HG03045 (cell line): ENCODE measurements around the gene PPIP5K2.
A peak's percentile ranks its signal among the peaks of the same experiment; 100 is the strongest.
"Not testable (repeated sequence)": the region's sequence is repeated elsewhere in the genome, so short reads cannot be mapped to it uniquely, and the experiment has no call there.

Experiments
- ATAC-seq: cut with Tn5 transposase; IDR thresholded peaks from one replicate; pipeline ENCODE4 v1.9.1; 2021; ENCODE audit warnings: mild to moderate bottlenecking, moderate library complexity; ENCODE audit not compliant: unreplicated experiment

PPIP5K2 gene

DNA sequence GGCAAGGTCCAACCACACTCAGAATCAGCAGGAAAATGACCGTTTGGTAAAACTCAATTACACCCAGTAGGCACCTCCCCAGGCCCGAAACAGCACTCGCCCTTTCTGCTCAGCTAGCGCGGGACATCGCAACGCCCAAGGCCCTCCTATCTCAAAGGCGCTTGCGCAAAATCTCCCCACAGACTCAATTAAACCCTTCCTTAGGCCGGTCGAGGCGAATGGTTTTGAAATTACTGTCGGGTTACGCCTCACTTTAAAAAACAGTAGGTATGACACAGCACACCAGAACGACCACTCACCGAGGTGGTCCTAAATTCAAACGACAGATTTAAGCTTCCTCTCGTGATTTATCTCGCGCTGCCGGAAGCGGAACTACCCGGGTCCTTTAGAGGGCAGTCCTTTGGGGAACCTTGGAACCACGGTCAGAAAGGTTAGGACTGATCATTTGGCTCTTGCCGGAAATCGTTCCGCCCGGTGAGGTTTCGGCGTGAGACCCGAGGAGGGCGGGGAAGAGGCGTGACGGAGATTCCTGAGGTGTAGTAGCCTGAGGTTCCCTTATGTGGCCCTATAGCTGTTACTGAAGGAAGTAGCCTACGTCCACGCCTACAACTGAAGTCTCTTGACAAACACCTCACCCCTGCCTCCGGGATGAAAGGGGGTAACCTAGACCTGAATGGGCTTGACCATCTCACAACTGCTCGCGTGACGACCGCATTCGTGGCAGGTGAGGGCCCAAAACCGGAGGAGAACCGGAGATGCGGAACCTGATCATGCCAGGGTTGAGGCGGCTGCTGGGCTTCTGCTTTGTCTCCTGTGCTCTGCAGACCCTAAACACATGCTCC lies at the start of gene PPIP5K2, which contains the start of gene GIN1:
Gene PPIP5K2 (plus strand): TSS at position 537 of the 842 bp plus-strand sequence. CDS start 9,289 bp downstream, outside the sequence.
Gene GIN1 (minus strand): TSS at position 374 of the 842 bp plus-strand sequence. CDS start 11,431 bp downstream, outside the sequence.
- ATAC-seq, result peak; percentile 95

DNA sequence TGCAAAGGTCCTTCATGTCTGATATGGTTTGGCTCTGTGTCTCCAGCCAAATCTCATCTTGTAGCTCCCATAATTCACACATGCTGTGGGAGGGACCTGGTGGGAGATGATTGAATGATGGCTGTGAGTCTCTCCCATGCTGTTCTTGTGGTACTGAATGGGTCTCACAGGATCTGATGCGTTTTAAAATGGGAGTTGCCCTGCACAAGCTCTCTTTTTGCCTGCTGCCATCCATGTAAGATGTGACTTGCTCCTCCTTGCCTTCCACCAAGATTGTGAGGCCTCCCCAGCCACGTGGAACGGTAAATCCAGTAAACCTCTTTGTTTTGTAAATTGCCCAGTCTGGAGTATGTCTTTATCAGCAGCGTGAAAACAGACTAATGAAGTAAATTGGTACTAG lies 46.6 kb upstream of the PPIP5K2 start:
- not testable (repeated sequence) for ATAC-seq

DNA sequence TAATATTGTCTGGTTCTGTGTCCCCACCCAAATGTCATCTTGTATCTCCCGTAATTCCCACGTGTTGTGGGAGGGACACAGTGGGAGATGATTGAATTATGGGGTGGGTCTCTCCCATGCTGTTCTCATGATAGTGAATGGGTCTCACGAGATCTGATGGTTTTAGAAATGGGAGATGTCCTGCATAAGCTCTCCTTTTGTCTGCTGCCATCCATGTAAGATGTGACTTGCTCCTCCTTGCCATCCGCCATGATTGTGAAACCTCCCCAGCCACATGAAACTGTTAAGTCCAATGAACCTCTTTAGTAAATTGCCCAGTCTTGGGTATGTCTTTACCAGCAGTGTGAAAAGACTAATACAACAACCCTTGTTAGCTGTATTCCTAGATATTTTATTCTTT lies 44.7 kb upstream of the PPIP5K2 start:
- no peak for ATAC-seq

DNA sequence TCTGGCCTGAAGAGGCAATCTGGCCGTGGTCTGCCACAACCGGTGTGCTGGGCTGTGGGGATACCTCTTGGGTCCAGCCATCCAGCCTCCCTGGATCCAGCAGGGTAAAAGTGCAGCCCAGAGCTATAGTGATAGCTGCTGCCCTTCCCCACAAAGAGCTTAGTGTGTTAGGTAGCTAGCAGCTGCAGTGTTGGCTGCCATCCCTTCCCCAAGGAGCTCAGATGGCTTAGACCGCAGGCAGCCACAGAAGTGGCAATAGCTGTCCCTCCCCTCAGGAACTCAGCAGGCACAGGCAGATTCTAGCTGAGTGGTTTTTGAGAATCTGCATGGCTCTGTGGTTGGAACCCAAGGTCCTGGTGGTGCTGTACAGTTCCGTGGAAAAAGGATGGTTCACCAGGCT lies 40.3 kb upstream of the PPIP5K2 start:
- no peak for ATAC-seq

DNA sequence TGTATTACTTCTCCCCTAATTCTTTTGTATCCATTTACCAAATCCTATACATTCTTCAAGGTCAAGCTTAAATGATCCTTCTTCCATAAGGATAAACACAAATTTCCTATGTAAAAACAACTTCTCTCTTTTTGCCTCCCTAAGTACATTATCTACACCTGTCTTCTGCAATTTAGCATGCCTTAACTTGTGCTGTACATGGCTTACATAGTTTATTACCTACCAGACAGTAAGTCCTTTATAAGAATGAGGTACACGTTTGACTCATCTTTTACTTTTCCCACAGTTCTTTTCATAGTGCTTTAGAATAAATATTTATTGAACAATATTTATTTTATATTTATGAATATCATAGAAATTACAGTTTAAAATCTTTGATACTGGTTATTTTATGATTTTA lies 33.6 kb upstream of the PPIP5K2 start:
- ATAC-seq, result no peak

DNA sequence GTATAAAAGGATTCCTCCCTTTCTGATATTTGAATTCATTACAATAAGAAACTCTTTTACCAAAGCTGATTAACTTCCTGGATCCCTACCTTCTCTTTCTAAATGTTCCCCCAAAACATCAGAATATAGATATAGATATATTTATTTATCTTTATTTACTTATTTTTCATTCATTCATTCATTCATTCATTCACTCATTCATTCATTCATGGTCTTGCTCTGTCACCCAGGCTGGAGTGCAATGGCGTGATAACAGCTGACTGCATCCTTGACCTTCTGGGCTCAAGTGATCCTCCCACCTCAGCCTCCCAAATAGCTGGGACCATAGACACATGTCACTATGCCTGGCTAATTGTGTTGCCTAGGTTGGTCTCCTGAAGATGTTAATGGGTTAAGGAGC lies 30.8 kb upstream of the PPIP5K2 start:
- ATAC-seq, result no peak

DNA sequence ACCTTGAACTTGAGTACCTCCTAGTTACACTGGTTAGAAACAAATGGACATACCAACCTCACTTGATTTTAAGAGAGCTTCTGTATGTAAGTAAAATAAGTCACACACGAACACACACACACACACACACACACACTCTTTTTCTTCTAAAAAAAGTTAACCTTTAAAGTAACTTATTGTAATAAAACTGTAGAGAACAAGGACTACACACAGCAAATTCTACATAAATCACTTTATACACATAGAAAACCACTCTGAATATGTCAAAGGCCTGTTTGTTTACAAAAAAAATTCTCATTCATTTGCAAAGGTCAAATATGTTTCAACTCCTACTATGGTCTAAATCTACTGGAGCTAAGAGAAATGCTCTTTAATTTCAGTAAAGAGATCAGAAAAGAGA lies 29.3 kb upstream of the PPIP5K2 start:
- no peak for ATAC-seq

DNA sequence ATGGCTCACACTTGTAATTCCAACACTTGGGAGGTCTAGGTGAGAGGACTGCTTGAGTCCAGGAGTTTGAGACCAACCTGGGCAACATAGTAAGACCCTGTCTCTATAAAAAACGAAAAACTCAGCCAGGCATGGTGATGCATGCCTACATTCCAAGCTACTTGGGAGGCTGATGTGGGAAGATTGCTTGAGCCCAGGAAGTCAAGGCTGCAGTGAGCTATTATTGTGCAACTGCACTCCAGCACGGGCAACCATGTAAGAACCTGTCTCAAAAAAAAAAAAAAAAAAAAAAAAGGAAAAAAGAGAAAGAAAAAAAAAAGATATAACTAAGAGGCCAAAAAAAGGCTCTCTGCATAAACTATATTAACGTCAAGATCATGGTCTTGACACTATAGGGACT lies 27.4 kb upstream of the PPIP5K2 start:
- no peak for ATAC-seq

DNA sequence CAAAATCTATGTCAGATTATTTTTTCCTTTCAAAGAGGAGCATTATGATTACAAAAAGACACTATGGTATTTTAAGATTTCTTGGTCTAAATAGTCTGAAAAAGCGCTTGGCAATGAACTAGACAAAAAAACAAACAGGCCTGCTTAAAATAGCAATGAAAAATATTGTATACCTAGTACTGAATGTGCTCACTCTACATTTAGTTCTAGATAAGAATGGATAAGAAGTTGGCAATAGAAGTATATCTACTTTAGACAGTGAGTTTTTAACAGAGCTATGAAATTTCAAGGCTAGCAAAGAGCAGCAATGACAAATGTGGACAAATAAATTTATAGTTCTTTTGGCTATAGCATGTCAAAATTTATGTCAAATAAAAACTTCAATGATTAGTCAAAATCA lies 26.4 kb upstream of the PPIP5K2 start:
- no peak for ATAC-seq

DNA sequence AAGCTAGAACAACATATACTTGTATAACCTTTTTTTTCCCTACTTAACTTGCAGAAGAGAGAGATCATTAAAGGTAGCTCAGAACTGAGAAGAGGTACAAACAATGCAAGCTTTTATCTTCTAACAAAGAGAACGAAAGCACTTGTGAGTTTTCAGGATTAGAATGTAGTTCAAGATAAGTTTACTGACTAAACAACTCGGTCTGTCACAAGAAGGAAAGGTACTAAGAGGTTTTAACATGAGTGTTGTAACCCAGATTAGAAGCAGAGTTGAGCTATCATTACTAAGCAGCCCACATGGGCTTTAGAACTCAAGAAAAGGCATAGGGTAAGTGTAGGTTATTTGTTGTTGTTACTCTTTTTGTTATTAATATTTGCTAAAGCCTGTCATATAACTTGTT lies 25.4 kb upstream of the PPIP5K2 start:
- ATAC-seq, result no peak

DNA sequence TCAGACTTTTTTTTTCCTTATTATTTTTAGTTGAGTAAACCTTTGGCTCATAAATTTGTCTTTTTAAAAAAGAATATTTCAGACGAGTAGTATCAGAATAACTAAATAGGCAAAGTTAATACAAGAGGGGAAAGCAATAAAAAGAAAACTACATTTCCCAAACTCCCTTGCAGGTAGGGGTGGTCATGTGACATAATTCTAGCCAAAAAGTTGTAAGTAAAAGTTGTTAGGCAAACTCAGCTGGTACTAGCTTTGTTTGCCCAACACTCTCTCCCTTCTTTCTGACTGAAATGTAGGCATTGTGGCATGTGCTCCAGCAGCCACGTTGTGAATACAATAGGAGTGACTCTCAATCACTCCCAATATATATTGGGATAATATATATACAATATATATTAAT lies 21.1 kb upstream of the PPIP5K2 start:
- no peak for ATAC-seq

DNA sequence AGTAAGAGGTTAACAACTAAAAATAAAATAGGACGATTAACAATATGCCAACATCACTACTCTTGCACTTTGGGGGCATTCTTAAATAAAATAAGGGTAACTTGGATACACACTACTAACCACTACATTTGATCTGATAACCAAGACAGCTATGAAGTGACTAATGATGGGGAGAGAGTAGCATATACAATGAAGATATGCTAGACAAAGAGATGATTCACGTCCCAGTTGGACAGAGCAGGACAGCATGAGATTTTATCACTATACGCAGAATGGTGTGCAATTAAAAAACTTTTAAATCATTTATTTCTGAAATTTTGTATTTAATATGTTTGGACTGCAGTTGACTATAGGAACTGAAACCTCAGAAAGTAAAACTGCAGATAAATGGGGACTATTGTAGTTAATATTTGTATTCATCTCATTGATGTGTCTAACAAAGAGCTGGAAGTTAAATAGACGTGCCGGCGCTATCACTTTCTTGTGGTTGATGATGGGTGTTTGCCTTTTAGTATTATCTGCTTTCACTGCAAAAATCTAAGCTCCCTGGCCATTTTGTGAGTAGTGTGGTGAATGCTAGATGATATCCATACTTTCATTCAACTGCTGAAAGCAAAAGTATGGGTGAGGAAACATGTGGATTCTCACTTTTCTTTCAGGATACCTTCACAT lies 18.9 kb upstream of the PPIP5K2 start:
- no peak for ATAC-seq

DNA sequence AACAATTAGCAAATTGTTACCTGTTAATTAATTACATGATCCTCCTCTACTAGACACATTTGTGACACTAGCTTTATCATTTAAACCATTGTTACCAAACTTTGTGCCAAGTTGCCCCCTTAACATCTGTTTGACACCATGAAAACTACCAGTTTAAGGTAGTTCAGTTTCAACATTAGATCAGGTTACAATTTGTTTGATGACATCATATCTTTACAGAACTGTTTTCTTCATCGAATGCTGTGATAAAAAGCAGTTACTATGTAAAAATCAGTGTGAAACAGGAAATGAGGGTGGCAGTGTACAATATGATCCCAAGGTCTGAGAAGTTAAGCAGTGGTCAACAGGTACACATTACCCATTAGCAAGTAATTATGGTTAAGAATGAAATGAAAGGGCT lies 17.9 kb upstream of the PPIP5K2 start:
- no peak for ATAC-seq

DNA sequence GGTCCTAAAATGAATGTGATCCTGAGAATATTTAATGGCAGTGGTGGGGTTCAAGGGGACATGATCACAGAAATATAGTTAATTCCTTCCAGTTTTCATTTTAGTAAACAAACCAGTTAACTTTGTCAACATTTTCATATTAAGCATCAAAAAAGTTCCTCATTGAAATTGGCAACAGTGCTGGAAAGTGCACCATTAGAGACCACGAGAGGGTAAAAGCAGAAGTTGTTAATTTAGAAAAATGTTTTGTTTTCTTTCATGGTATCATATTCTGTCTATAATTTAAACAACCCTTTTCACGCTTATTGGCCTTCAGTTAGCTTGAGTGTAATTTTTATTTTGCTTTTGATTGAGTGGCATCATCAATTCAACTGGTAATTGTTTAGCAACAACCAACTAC lies 12.0 kb upstream of the PPIP5K2 start:
- ATAC-seq, result no peak

DNA sequence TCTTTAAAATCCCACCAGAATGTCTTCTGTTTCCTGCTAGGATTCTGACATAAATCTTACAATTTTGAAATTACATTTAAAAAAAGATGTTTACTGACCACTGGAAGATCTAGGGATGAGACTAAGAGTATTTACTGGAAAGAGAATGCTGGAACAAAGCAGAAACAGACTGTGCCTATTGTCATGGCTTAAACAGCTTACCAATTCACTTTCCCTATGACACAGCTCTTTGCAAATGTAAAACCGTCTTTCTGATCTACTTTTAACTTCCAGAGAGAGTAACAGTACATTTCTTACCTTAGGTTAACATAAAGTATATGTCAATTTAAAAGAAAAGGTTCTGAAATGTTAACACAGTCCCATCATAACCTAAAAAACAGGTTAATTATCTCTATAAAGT lies 10.8 kb upstream of the PPIP5K2 start:
- ATAC-seq, result no peak

DNA sequence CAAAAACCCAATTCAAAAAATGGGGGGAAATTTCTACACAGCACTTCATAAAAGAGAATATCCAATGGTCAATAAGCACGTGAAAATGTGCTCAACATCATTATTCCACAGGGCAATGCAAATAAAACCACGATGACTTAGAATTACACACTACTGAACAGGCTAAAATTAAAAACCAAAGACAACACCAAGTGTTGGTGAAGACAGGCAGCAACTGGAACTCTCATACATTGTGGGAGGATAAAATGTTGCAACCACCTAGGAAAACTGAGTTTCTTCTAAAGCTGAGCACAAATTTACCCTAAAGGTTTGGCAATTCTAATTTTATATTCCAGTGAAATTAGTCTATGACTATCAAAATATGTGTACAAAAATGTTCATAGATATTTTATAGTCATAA lies 9.7 kb upstream of the PPIP5K2 start:
- no peak for ATAC-seq

DNA sequence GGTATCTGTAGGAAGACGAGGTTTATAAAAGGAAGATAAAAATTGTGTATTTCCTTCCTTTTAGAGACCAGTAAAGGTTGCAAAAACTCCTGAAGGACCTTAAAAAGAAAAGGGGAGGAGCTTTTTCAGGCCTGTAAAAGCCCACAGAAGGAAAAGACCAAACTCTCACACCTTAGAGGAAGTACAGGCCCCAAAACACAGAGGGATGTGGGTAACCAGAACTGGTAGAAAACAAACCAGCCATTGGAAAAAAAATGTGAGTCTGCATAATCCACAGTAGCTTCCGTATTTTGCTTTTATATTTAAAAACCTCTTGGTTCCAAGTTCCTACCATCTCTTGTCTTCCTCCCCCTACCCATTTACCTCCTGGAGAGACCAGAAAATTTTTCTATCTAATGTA lies 8.6 kb upstream of the PPIP5K2 start:
- no peak for ATAC-seq

DNA sequence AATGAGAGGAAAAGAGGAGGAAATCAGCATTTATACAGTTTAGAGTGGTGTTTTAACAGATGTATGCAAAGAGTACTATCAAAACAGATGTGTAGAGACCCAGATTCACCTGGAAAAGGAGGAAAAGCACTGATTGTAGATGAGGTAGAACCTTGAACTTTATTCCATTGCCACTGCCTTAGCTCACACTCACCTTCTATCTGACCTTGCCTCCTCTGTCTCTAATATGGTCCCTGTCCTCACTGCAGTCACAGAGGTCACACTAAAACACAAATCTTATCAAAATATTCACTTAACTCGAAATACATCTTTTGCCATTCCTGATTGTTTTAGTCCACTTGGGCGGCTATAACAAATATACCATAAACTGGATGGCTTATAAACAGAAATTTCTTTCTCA lies 7.2 kb upstream of the PPIP5K2 start:
- no peak for ATAC-seq

DNA sequence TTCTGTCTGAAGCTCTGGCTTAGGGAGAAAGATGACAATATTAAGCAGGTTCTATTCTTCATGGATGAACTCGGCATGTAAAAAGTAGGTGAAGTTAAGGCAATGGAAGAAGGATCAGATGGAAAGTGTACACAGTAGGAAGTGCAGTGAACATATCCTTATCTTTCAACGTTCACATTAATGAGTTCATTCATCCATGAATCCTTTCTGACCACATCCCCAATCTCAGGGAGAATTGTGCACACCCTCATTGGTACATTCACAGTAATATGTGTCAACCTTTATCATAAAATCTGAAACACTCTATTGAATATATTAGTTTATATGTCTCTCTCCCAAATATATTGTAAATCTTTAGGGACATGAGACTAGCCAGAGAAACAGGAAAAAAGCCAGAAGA lies 5.7 kb upstream of the PPIP5K2 start:
- no peak for ATAC-seq

DNA sequence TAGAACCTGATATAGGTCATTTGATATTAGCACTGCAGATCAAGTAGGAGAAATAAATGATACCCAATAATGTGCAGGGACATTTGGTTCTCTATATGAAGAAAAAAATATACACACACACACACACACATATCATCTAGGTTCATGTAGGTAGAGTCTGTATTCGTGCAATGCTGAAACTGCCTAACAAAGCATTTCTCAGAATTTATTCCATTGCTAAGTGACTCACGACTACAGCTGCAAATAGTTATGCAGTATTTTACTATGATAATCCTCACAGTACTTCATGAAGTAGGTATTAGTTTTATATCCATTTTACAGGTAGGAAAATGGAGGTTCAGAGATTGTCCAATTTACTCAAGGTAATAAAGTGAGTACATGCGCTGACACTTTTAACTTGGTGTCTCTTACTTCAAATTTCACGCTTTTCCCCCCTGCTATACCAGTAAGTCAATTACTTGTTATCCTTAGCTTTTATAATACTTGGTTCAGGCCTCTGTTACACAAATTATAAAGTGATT lies 2.6 kb upstream of the PPIP5K2 start:
- ATAC-seq, result no peak

DNA sequence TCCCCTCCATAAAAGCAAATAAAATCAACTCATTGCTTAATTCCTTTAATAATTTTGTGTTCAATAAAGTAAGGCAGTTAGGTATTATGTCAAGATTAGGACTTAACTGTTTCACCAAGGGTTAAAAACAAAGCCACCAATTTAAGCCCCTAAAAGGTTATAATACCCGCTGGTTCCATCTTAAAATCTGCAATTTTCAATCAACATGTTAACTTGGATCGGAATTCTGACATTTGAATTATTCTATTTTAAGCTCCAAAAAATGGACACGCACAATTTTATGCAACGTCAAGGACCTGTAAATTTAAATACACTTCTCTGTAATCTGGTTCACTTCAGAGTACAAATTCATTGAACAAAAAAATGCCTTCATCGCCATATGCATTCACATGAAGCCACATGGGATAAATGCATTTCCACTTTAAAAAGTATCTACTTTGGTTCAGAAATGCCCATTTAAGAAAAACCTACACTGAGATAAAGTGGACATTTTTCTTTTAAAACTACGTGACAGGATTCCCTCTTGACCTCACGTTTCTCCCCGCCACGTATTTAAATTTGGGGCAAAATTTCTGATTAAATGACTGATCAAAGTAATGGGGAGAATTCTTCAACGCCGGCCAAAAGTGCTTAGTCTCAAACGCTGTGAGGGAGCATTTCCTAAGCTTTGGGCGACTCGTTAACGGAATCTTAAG lies 884 bp upstream of the PPIP5K2 start:
- no peak for ATAC-seq
